Posterior vena cava (tissue), 2 donors: ENCODE results near the gene INVS. TPM values are rescaled to one million over a fixed set of nuclear protein-coding genes. Genes with fewer than 3 reads are reported as not detected.

Source experiments
- total RNA-seq, 2 donors: library from RNA; stranded (reverse); fragmentation: NEBNext Ultra II Directional; extraction: Animal tissue kit (Norgen Biotek cat#: 25700); gene quantifications; one replicate each; pipeline ENCODE4 v1.2.1, GENCODE V29; 2021
- donor health status: DM: yes; HTN: yes; CAD: no.
- donor health status: DM: yes; HTN: yes; CAD: no.

The INVS gene
- total RNA-seq, 2 donors from 2014 or later, result 19.5 to 19.7 TPM

Other genes starting within 250 kb of the INVS start
- gene STX17, start 192.6 kb upstream of the INVS start, total RNA-seq, result 10 to 100 TPM; 33.3 to 40.7 TPM
- gene ERP44, start 243 bp upstream of the INVS start, total RNA-seq, result 10 to 100 TPM; 18.5 TPM